ENCODE results near the gene KLHL5. TPM values are rescaled to one million over a fixed set of nuclear protein-coding genes. Genes with fewer than 3 reads are reported as not detected.

The KLHL5 gene
- total RNA-seq, 6 experiments from 2014 or later: 48.0 to 59.3 (median 50.6) TPM

DNA sequence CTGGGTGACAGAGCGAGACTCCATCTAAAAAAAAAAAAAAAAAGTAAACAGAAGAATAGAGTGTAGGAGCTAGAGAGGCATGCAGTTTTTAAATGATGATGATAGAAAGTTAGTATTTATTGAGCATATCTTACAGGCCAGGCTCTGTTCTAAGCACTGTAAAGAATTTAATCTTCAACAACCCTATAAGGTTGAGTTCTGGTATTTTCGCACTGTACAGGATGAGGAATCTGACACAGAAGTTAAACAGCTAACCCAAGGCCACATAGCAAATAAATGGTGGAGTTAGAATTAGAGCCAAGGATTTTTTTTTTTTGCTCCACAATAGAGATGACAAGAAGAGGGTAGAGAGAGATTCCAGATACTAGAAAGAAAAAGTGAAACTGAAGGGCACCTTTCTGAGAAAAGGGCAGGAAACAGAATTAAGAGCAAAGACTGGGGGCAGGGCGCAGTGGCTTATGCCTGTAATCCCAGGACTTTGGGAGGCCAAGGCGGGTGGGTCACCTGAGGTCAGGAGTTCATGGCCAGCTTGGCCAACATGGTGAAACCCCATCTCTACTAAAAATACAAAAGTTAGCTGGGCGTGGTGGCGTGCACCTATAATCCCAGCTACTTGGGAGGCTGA, 56.1 kb downstream of the KLHL5 start:
- TF ChIP-seq, protein P1, sequence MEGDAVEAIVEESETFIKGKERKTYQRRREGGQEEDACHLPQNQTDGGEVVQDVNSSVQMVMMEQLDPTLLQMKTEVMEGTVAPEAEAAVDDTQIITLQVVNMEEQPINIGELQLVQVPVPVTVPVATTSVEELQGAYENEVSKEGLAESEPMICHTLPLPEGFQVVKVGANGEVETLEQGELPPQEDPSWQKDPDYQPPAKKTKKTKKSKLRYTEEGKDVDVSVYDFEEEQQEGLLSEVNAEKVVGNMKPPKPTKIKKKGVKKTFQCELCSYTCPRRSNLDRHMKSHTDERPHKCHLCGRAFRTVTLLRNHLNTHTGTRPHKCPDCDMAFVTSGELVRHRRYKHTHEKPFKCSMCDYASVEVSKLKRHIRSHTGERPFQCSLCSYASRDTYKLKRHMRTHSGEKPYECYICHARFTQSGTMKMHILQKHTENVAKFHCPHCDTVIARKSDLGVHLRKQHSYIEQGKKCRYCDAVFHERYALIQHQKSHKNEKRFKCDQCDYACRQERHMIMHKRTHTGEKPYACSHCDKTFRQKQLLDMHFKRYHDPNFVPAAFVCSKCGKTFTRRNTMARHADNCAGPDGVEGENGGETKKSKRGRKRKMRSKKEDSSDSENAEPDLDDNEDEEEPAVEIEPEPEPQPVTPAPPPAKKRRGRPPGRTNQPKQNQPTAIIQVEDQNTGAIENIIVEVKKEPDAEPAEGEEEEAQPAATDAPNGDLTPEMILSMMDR (IDR thresholded peaks at IDR 0.05): no peak
- no peaks in the 10 kb centered on the region for H3K9me3 Mint-ChIP-seq
- no peak overlapping the region for H3K27ac Mint-ChIP-seq
- H3K27me3 Mint-ChIP-seq (ENCODE audit: insufficient read depth): peaks cover 1% of the 10 kb centered on the region
- no peak for DNase-seq
- no peak overlapping the region for H3K4me3 Mint-ChIP-seq
- peaks cover 47% of the 10 kb centered on the region for H3K36me3 Mint-ChIP-seq (ENCODE audit: low read depth)
- peaks cover 26% of the 10 kb centered on the region for H3K4me1 Mint-ChIP-seq (ENCODE audit: low read depth)

DNA sequence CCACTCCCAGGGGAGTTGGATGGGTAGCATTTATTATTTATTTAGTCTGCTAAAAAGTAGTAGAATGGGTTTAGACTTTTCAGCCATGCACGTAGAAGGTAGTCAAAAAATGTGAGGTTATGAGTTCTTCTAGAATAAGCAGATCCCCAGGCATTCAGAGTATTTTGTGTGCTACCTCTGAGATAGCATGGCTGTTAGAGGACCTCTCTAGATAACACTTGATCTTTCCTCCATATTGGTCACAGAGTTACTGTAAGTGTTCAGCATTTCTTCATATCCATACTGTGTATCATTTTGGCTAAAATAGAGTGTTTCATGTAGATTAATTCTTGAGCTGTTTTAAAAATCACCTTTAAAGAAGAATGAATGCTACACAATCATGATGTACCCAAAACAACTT, 58.4 kb downstream of the KLHL5 start:
- TF ChIP-seq, protein P1 (IDR thresholded peaks at IDR 0.05): no peak
- H3K9me3 Mint-ChIP-seq: no peaks in the 10 kb centered on the region
- DNase-seq: no peak
- H3K27me3 Mint-ChIP-seq (ENCODE audit: insufficient read depth): no peaks in the 10 kb centered on the region; the same call in 1 of the 2 replicates
- H3K4me1 Mint-ChIP-seq (ENCODE audit: low read depth): peaks cover 3% of the 10 kb centered on the region
- no peak overlapping the region for H3K27ac Mint-ChIP-seq
- H3K36me3 Mint-ChIP-seq (ENCODE audit: low read depth): peaks cover 36% of the 10 kb centered on the region
- H3K4me3 Mint-ChIP-seq: no peak overlapping the region

DNA sequence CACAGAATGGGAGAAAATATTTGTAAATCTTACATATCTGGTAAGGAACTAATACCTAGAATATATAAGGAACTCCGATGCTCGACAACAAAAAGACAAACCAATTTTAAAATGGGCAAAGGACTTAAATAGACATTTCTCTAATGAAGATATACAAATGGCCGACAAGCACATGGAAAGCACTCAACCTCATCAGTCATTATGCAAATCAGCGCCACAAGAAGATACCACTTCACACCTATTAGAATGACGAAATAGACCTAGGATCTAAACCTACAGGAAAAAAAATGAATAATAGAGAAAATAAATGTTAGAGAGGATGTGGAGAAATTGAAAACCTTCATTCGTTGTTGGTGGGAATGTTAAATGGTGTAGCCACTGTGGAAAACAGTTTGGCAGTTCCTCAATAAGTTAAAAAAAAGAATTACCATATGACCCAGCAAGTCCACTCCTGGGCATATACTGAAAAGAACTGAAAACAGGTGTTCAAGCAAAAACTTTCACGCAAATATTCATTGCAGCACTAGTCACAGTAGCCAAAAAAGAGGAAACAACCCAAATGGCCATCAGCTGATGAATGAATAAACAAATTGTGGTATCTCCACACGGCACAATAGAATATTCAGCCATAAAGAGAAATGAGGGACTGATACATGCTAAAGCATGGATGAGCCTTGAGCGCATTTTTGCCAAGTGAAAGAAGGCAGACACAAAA, 63.0 kb downstream of the KLHL5 start:
- Mint-ChIP-seq H3K27ac (no peak overlapping the region), H3K27me3 (ENCODE audit: insufficient read depth) (no peaks in the 10 kb centered on the region; the same call in 1 of the 2 replicates), H3K9me3 (no peaks in the 10 kb centered on the region), H3K4me3 (no peak overlapping the region), H3K4me1 (ENCODE audit: low read depth) (no peaks in the 10 kb centered on the region), H3K36me3 (ENCODE audit: low read depth) (peaks cover 11% of the 10 kb centered on the region; the same call in 1 of the 2 replicates)
- DNase-seq: no peak
- TF ChIP-seq, protein P1 (IDR thresholded peaks at IDR 0.05): no peak

DNA sequence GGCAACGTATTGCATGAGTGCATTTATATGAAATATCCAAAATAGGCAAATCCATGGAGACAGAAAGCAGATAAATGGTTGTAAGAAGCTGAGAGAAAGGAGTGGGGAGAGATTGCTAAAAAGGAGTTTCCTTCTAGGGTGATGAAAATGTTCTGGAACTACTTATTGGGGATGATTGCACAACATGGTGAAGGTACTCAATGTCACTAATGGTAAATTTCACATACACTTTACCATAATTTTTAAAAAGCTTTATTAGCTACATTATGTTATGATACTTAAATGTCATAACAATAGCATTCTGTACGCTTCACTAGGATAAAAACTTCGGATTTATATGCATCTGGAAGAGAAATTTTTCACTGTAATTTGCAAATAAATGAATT, 63.6 kb downstream of the KLHL5 start:
- no peaks in the 10 kb centered on the region for H3K9me3 Mint-ChIP-seq
- H3K4me3 Mint-ChIP-seq: no peak overlapping the region

DNA sequence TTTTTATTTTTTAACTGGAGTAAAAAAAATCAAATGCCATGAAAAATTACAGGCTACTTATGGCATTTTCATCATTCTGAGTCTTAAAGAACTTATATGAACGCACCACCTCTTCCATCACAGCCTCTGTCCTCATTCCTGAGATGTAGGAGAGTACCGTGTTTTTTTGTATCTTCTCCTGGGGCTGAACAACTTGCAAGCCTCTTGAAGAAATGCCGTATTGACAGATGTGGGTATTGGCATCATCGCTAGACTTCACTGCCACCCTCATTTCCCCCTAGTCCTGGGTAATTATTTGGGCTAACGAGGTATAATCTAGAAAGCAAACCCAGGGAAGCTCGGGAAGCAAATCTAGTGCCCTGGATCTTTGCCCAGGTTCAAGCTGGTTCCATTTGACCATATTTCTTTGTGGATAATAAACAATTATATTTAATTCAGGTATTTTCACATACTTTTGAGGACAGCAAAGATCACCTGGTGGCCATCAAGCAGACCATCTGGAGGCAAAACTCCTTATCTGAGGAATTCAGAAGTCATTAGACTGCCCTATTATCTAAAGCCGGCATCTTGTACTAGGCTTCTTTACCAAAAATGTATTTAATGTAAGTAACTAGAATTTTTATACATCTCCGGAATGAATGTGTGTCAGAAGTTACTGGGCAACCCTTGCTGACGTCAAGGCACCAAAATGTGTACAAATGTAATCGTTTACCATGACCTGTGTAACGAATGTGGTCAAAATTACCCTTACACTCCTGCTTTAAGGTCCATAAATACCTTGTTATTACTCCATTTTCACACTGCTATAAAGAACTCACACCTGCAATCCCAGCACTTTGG, 64.4 kb downstream of the KLHL5 start:
- peaks cover 11% of the 10 kb centered on the region; the same call in 1 of the 2 replicates for H3K36me3 Mint-ChIP-seq (ENCODE audit: low read depth)
- H3K9me3 Mint-ChIP-seq: no peaks in the 10 kb centered on the region
- DNase-seq: no peak
- TF ChIP-seq, protein P1 (IDR thresholded peaks at IDR 0.05): no peak
- no peak overlapping the region for H3K4me3 Mint-ChIP-seq
- H3K27me3 Mint-ChIP-seq (ENCODE audit: insufficient read depth): no peaks in the 10 kb centered on the region; the same call in 1 of the 2 replicates
- H3K27ac Mint-ChIP-seq: no peak overlapping the region
- no peaks in the 10 kb centered on the region for H3K4me1 Mint-ChIP-seq (ENCODE audit: low read depth)

More for the DNA sequence above, 63.6 kb downstream of the KLHL5 start:
- H3K27me3 Mint-ChIP-seq (ENCODE audit: insufficient read depth): no peaks in the 10 kb centered on the region; the same call in 1 of the 2 replicates
- H3K27ac Mint-ChIP-seq: no peak overlapping the region
- no peak for DNase-seq
- no peaks in the 10 kb centered on the region for H3K4me1 Mint-ChIP-seq (ENCODE audit: low read depth)
- peaks cover 11% of the 10 kb centered on the region; the same call in 1 of the 2 replicates for H3K36me3 Mint-ChIP-seq (ENCODE audit: low read depth)
- TF ChIP-seq, protein P1 (IDR thresholded peaks at IDR 0.05): no peak

Data from HFFc6 (cell line).